HL-60 (cell line): ENCODE results near the gene ZNF563.
A peak's percentile ranks its signal among the peaks of the same experiment; 100 is the strongest.

Source experiments
- DNase-seq, 2 experiments: peaks; one replicate each; pipeline ENCODE4 v3.0.0-alpha.2; 2010 to 2020; ENCODE audit warnings: low read depth in 1 of 2, low spot score in 1 of 2
- H3K27ac ChIP-seq: fragments of 250-450 bp; sonication (Bioruptor Pico); replicated peaks from 2 replicates; pipeline ENCODE4 v1.5.1; 2020; ENCODE audit warnings: mild to moderate bottlenecking, moderate library complexity
- H3K27me3 ChIP-seq: fragments of 250-450 bp; sonication (Bioruptor Pico); 2 replicates; pipeline ENCODE4 v1.5.1; 2021; ENCODE audit warnings: mild to moderate bottlenecking, moderate library complexity; ENCODE audit not compliant: insufficient read depth, poor library complexity, severe bottlenecking
- H3K4me3 ChIP-seq: replicated peaks from 2 replicates; pipeline ENCODE4 v1.5.1; 2011; ENCODE audit warnings: mild to moderate bottlenecking, control low read depth, low read length; ENCODE audit not compliant: insufficient read depth
- CTCF ChIP-seq: IDR thresholded peaks from one replicate; pipeline ENCODE4 v1.5.1; 2011; ENCODE audit warnings: low read length, control low read depth, inconsistent platforms; ENCODE audit not compliant: insufficient read depth
- GABPA ChIP-seq: IDR thresholded peaks from 2 replicates; pipeline ENCODE4 v1.6.1; 2012; ENCODE audit warnings: low read depth
- POLR2AphosphoS5 ChIP-seq: IDR thresholded peaks from 2 replicates; pipeline ENCODE4 v1.6.1; 2012; ENCODE audit warnings: low read depth
- REST ChIP-seq: IDR thresholded peaks from 2 replicates; pipeline ENCODE4 v1.6.1; 2012; ENCODE audit warnings: low read depth; ENCODE audit not compliant: insufficient replicate concordance
- SPI1 ChIP-seq: IDR thresholded peaks from 2 replicates; pipeline ENCODE4 v1.6.1; 2012; ENCODE audit warnings: low read depth, mild to moderate bottlenecking, borderline replicate concordance

ZNF563 gene

GRCh38 chr19:12294249-12295158 is 38.9 kb downstream of the ZNF563 start, which contains the start of gene ZNF44:
Gene ZNF44 (minus strand): TSS chr19:12294883. CDS start chr19:12294694, 189 bp downstream.
- peak within 1 kb of the TSS; percentile 92 for H3K27ac ChIP-seq
- H3K4me3 ChIP-seq: peak within 1 kb of the TSS; percentile 58
- DNase-seq: peak; percentile 73 to 99
- TF ChIP-seq GABPA (peak; percentile 78), SPI1 (peak; percentile 61), CTCF (no peak)
- no peaks in the 10 kb centered on the region for H3K27me3 ChIP-seq

- H3K27ac ChIP-seq: peak overlapping the region; percentile 92
- DNase-seq: peak; percentile 23 to 83
- peak overlapping the region; percentile 58 for H3K4me3 ChIP-seq
- TF ChIP-seq CTCF: no peak
- TF ChIP-seq GABPA: no peak
- 0 out of 2 replicates have a peak, but pooled peaks have one; percentile 1 for TF ChIP-seq SPI1
- no peak for TF ChIP-seq REST
- H3K27me3 ChIP-seq: no peaks in the 10 kb centered on the region
These were observed 39.6 kb downstream of the ZNF563 start for GRCh38 chr19:12293777-12294248.

- Histone ChIP-seq H3K27ac (no peak overlapping the region), H3K4me3 (no peak overlapping the region), H3K27me3 (no peaks in the 10 kb centered on the region)
- TF ChIP-seq POLR2AphosphoS5 (no peak), SPI1 (no peak), CTCF (no peak), REST (no peak), GABPA (no peak)
- no peak for DNase-seq
These were observed 43.7 kb downstream of the ZNF563 start for GRCh38 chr19:12289790-12290065.
